Mammary epithelial cell (primary cell): ENCODE results near the gene PARVB.

ENCODE experiments used
- CTCF ChIP-seq, 2 donors: IDR thresholded peaks in 1 of 2; conservative IDR thresholded peaks in 1 of 2; 2 replicates each; pipeline ENCODE4 v1.5.1; 2011 to 2012; ENCODE audit warnings: inconsistent platforms in 2 of 2, low read length in 2 of 2, mild to moderate bottlenecking in 2 of 2, control low read depth in 1 of 2, low read depth in 1 of 2; ENCODE audit not compliant: insufficient read depth in 1 of 2; ENCODE audit errors: extremely low read depth in 1 of 2
- EZH2 ChIP-seq: IDR thresholded peaks from 2 replicates; pipeline ENCODE4 v1.6.1; 2012; ENCODE audit warnings: low read length, inconsistent platforms, borderline replicate concordance

DNA sequence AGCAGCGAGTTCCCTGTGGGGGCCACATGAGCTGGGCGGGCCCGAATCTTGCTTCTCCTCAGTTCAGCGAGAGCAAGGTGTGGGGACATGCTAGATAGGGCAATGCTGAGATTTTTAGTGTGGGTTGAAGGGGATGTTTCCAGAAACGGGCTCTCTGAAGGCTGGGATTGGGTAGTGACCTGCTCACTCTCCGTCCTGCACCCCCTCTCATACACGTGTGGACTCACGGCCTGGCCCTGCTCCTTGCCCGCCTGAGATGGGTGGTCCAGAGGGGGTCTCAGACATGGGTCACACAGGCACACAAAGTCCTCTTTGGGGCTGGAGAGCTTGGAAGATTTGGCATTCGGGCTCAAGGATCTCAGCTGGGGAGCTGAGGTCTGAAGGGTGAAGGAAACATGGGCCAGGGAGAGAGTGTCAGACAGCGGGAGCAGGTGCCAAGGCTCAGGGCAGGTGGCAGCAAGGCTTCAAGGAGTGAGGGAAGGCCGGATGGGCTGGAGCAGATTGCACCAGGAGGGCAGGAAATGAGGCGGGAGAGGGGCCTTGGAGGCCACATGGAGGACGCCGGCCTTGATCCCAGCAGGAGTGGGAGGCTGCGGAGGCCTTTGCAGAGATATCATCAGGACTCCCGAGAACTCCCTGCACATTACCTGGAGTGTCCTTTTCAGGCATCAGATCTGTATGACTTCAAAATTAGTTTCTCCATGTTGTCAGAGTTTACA, 74.1 kb downstream of the PARVB start:
- TF ChIP-seq CTCF (conservative IDR thresholded peaks at IDR 0.05 in 1 of 2, IDR thresholded peaks at IDR 0.05 in 1 of 2; ENCODE audit: extremely low read depth in 1 of 2, insufficient read depth in 1 of 2, low read depth in 1 of 2, low read length in 2 of 2) (no peak), EZH2 (no peak)
